ENCODE results near the gene SLC13A1.
"Not testable (repeated sequence)": the region's sequence is repeated elsewhere in the genome, so short reads cannot be mapped to it uniquely, and the experiment has no call there.

Gene SLC13A1

DNA sequence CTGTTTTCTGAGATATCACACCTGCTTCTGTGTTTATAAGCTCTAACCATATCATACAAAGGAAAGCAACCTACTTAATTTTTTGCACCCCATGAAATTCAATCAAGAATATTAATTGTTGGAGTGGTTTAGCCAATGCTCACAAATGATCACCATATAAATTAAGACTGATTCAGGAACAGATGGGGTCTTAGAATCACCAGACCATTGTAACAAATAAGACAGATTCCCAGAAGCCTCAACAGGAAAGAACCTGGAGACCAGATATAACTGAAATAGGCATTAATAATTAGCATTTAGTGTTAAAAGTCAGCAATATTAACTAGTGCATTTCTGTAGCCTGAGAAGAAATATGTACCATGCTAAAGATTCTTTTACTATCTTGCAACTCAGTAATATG, 73.6 kb downstream of the SLC13A1 start:
- DNase-seq = no peak

DNA sequence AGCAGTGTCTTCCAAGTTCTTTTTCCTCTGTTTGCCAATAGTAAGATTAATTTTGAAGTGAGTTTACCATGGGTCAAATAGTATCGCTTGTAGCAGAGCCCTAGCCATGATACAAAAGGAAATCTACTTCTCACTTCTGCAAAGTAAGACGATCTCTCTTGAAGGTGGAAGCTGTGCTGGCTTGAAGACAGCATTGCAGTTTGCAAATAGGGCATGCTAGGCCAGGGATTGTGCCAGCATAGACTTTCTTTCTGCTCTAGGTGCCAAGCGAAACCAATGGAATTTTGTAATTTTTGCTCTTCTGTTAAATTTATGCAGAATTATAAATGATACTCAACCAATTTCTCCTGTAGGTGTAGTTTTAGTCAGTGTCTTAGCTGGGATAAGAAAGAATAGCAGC, 74.5 kb downstream of the SLC13A1 start:
- no peak for DNase-seq

DNA sequence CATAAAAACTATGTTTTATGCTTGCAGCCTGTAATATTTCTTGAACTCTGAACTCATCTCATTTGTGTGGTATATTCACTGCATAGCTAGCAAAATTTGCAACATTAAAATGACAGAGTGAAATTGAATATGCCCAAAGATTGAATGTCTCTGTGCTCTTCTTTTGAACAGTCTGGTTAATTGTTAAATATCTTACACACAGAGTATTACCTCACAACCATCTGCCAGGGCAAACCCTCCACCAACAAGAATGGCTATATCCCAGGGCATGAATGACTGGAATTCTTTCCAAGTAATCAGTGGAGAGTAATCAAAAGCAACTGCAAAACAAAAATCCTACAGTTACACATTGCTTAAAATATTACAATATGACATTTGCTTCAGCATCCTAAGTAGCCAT, 76.9 kb downstream of the SLC13A1 start:
- no peak for DNase-seq

DNA sequence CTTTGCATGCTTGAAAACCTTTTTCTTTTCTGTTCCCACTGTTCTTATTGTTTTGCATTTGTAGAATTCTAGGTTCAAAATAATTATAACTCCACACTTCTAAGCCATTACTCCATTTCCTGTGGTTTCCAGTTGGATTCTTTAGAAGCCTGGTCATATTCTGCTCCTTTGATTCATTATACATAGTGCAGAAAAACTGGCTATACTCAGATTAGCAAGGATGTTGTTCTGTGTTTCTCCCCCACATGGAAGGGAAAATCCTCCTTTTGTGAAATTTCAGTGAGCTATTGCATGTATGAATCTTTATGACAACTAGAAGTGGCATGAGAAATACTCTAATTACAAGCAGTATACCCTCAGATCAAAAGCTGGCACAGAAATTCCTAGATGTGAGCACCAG, 79.5 kb downstream of the SLC13A1 start:
- no peak for DNase-seq

DNA sequence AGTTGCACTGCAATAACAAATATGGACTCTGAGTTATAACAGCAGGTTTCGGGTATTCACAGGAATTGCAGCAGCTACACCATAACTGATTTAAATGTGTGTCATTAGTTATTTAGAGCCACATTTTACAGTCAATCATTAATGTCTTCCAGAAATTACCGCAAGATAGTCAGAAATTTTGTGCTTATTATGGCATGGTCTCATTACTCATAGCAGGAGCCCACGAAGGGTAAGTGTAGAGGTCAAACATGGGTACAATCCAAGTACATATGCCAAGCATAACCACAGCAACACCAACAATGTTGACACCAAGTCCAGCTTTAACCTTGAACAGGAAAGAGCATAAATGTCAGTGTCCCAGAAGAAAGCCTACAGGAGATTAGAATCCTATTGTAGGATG, 84.4 kb downstream of the SLC13A1 start:
- no peak for DNase-seq

DNA sequence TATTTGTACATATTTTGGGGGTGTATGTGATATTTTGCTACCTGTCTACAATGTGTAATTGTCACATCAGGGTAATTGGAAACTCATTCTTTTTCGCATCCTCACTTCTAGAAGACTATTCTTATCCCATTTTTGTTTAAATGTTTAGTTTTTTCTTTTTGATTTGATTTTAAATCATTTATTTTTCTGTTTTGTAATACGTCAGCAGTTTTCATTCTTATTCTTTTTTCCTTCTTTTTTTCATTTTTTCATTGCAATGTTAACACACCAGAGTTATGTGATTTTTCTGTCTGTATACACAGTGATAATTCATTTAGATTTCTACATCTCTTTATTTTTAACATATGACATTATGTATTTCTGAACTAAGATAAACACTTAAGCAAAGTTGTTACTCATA, 85.5 kb downstream of the SLC13A1 start:
- no peak for DNase-seq

DNA sequence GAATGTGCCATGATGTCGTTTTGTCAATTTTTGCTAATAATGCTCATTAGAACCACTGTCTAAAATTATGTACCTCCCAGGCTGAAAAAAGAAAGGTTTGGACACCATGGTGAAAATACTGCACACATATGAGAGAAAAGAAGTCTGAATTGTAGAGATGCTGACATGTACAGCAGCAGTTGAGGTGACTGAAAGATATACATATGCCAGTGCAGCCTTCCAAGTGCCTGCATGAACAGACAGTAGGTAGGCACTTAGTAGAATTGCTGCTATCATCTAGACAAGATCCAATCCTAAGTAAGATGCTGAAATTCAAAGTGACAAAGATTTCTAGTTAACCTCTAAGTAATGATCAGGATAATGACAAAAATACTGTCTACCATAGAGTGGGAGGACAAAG, 86.9 kb downstream of the SLC13A1 start:
- DNase-seq = no peak

DNA sequence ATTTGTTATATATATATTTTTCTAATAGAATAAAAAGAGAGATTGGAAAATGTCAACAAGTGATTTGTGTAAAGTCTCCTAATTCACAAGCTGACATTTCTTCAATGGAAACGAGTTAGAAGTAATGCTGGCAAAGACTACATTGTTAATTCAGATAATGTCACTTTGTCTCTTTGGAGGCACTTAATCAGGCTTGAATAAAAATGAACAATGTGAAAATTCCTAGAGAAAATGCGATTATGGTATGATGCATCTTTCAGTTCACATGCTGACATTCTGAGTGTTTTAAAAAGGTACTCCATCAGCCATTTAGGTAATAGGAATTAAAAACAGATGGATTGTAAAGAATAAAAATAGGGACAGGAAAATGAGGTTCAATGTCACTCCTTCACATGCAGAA, 100.1 kb downstream of the SLC13A1 start:
- no peak for DNase-seq

DNA sequence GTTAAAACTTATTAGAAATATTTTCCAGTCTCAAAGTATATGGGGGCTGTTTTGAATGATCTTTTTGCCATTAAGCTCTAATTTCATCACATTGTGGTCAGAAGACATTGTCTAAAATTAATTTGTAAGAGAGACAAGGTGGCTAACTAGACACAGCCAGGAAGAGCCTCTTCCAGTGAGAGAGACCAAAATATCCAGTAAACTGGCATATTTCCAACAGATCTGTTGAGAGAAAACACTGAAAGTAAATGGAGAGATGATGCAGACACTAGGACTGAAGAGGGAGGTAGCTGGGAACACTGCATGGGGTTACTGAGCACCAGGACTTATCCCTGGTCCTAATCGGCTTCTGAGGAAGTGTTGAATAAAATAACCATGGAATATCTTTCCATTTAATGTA, 102.8 kb downstream of the SLC13A1 start:
- no peak for DNase-seq

DNA sequence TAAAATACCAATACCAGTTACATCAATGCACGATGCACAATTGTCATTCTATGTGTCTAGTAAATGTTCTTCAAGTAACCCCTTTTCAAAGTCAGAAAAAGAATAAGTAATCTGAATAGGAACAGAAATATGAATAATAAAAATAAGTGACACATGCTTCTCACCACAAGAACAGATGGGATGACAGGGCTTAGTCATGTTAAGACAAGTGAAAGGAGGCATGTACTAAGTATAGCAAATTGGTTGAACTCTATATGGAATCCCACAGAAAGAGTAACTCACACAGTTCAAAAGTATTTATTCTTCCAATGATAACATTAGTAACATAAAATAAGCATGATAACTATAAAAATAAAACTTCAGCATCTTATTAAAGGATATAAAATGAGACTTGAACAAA, 103.3 kb downstream of the SLC13A1 start:
- no peak for DNase-seq

DNA sequence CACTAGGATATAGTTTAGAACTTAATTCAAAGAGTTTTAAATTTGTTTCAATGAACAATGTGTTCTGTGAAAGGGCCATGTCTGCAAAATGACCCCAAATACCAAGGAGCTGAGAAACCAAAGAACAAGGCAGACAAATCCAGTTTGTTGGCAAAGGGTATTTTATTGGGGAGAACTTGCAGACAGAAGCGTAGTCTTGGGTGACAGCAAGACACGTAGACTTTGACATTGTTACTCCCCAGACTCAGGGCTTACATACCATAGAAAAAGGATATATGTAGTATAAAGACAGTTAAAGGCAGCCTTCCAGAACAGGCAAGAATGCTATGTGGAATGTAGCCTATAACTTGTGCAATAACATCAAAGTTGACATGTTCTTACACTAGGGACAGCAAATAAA, 109.3 kb downstream of the SLC13A1 start:
- no peak for DNase-seq

DNA sequence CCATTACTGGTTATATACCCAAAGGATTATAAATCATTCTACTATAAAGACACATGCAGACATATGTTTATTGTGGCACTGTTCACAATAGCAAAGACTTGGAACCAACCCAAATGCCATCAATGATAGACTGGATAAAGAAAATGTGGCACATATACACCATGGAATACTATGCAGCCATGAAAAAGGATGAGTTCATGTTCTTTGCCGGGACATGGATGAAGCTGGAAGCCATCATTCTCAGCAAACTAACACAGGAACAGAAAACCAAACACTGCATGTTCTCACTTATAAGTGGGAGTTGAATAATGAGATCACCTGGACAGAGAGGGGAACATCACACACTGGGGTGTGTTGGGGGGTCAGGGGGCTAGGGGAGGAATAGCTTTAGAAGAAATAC, 112.9 kb downstream of the SLC13A1 start:
- not testable (repeated sequence) for DNase-seq

DNA sequence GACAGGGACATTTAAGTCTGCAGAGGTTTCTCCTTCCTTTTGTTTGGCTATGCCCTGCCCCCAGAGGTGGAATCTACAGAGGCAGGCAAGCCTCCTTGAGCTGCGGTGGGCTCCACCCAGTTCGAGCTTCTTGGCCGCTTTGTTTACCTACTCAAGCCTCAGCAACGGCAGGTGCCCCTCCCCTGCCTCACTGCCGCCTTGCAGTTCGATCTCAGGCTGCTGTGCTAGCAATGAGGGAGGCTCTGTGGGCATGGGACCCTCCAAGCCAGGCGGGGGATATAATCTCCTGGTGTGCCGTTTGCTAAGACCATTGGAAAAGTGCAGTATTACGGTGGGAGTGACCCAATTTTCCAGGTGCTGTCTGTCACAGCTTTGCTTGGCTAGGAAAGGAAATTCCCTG, 114.9 kb downstream of the SLC13A1 start:
- DNase-seq = not testable (repeated sequence)

DNA sequence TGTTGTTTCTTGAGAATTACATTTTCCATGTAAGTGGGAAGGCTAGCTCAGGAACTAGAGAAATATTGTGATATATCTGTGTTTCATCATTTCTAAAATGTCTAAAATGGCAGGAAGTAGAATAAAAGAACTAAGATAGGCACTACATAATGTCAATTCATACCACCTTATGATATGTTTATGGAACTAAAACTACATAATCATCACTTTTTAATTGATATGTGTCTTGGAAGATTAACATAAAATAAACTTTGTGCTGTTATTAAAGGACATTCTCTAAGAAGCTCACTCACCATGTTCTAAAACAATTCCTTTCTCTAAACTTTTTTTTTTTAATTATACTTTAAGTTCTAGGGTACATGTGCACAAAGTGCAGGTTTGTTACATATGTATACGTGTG, 120.7 kb downstream of the SLC13A1 start:
- DNase-seq = no peak

DNA sequence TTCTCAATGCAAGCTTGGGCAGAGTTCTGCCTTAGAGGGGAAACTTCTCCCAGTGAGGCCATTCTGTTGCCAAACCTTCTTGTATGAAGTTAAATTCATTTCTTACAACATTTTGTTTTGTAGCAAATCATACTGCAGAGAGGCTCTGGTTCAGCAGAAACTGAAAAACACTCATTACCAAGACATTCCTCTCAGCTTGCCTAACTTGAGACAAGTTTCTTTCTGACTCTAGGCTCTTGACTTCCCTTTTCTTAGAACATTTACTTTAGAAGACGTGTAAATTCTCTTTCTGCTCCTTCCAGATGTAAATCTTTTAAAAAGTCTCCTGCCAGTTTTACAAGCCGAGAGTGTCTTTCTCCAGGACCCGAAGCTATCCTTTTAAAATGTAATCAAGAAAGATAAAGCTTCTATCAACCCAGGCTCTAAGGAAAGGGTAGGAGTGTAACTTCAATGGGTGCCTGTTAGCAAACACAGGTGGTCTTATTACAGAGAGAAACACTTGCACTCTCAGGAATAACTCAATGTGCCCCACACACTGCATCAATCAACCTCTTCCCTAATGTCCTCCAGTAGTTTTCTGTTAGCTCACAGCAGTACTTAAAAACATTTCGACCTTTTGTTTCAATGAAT, 123.8 kb downstream of the SLC13A1 start:
- DNase-seq = no peak

DNA sequence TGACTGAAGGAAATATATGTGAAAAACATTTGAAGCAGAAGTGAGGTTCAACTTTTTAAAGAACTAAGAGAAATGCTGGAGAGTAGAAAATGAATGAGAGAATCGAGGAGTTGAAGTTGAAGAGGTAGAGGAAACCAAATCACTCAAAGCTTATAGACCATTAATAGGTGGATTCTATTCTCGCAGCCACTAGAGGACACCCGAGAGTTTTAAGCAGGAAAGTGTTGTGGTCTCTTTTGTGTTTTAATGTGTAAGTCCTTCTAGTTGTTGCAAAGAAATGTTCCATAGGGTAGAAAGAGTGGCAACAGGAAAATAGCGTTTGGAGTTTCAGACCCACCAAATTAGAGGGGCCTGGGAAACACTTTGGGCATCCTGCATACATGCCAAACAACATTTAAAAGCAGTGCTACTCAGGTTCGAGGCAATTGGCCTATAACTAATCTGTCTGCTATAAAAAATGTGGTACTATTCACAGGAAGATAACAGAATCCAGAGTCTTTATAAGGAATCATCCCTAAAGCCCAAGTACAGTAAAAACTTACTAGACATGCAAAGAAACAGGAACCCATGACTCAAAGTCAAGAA, 129.0 kb downstream of the SLC13A1 start:
- no peak for DNase-seq

DNA sequence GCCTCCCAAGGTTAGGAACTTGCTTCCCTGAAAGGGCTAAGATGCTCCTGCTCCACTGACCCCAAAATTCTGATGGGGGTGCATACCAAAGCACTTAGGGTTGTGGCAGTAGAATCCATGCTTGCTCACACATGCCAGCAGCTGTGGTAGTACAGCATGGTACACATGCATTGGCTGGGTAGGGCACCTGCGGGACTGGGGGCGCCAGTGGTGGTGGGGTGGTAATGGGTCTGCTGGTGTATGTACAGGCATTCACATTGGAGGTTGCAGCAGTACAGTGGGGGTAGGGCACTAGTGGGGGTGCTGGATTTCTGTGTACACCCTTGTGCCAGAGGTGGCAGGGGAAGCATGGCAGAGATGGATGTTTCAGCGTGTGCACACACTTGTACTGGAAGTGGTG, 132.0 kb downstream of the SLC13A1 start:
- no peak for DNase-seq

All from nucleus accumbens (tissue), 56 donors.